Measurements from ENCODE around the gene MRC2.

GRCh38 chr17:62688398-62689160 lies 61.1 kb downstream of the MRC2 start:
- TF ChIP-seq TAF1 (IDR thresholded peaks at IDR 0.05; ENCODE audit: borderline replicate concordance, low read depth, low read length) (no peak), POLR2AphosphoS5 (IDR thresholded peaks at IDR 0.05; ENCODE audit: low read depth, low read length) (no peak), CTCF (IDR thresholded peaks at IDR 0.05) (no peak), CHD2 (IDR thresholded peaks at IDR 0.05; ENCODE audit: low read length, partially characterized antibody) (no peak), RFX5 (IDR thresholded peaks at IDR 0.05; ENCODE audit: low read length) (no peak), MAX (IDR thresholded peaks at IDR 0.05; ENCODE audit: low read depth) (no peak), GABPA (IDR thresholded peaks at IDR 0.05; ENCODE audit: low read depth) (no peak), RXRA (IDR thresholded peaks at IDR 0.05; ENCODE audit: borderline replicate concordance, low read depth) (no peak), SIN3A (IDR thresholded peaks at IDR 0.05; ENCODE audit: borderline replicate concordance, low read depth, low read length) (no peak), EZH2phosphoT487 (IDR thresholded peaks at IDR 0.05; ENCODE audit: borderline replicate concordance, low read depth) (no peak)

Measured in SK-N-SH (cell line).